C1 segment of cervical spinal cord (tissue), 14 donors: ENCODE data around the gene CAND2.
A peak's percentile ranks its signal among the peaks of the same experiment; 100 is the strongest.
"Not testable (repeated sequence)": the region's sequence is repeated elsewhere in the genome, so short reads cannot be mapped to it uniquely, and the experiment has no call there.

Experiments used
- DNase-seq, 14 donors: peaks; one replicate each; lab custom pipeline; 2025; lab: John Stamatoyannopoulos, UW

CAND2 gene

DNA sequence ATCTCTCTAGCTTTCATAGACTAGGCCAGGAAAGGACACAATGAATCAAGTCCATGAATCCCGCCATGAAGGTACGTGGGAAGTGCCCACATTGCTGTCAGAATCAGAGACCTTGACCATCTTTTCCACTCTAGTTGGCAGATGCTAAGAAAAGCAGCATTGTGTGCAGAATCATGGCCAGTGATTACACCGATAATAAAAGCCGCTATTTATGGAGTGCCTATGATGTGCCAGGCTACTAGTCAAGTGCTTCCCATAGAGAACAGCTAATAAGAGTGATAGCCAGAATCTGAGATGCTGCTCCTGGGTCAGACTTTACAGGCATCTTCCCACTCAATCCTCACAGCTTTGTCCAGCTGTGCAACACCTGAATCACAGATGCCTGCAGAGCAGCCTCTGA is 58.1 kb downstream of the CAND2 start:
- no peak for DNase-seq

GRCh38 chr3:12856626-12857025 is 60.1 kb downstream of the CAND2 start:
- DNase-seq: no peak

DNA sequence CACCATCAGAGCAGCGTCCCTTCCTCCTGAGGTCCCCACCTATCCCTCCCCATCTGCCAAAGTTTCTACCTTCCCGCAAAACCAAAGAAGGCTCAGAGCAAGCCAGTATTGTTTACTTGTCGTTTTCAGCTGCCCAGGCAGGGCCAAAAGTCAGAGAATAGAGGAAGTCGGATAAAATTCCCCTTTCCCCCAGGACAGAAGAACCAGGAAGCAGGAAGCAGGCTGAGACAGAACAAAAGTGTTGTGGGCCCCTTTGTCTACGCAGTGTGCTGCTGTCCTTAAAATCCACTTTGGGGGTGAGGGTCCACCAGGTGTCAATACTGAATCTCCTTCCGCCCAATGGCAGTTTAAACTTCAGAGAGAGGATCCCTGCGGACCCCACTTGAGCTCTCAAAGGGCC is 63.4 kb downstream of the CAND2 start:
- DNase-seq: no peak

GRCh38 chr3:12861611-12862010 is 65.1 kb downstream of the CAND2 start:
- no peak for DNase-seq

DNA sequence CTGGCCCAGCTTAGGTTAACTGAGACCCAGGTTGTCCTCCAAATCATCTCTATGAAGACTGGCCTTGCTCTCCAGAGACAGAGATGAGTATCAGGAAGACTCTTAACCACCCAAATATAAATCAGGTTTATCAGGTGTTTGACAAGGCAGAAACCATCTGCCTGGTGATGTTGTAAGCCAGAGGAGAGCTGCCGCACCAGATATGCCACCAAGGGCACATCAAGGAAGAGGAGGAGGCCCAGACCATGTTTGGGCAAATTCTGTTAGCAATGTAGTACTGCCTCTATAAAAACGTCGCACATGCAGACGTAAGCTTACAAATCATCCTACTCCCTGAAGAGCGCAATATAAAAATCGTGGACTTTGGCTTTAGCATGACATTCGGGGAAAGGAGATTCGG is 65.9 kb downstream of the CAND2 start:
- no peak for DNase-seq

DNA sequence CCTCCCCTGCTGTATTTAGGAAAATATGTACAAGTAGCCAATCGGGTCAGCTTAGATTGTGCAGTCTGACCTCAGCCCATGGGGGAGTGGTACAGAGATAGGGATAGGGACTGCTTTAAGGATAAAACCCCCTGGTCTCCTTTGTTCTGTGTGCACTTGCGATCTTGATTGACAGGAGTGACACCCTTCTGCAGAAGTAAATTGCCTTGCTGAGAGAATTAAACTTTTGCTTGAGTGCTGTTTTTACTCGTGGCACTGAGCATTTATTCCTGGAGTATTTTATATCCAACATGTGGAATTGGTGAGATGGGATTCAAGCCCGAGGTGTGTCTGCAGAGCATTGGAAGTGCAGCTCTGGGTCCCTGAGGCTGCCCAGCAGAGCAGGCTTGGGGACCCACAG is 68.8 kb downstream of the CAND2 start:
- no peak for DNase-seq

DNA sequence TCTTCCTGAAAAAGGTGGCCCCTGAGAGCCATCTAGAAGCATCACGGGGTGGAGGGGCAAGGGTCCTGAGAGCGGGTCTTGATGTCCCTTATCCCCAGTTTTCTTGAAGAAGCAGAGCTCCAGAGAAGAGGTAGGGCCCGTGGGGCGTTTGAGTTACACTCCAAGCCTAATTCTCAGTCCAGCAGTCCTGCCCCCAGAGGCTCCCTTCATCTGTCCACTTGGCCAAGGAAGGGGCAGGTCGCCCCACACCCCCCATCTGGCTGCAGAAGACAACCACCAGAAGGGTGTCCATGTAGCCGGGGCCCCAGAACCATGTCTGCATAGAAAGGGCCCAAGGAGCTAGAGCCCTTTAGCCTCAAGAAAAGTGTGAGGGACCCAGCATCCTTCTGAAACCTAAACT is 70.4 kb downstream of the CAND2 start:
- DNase-seq: no peak

DNA sequence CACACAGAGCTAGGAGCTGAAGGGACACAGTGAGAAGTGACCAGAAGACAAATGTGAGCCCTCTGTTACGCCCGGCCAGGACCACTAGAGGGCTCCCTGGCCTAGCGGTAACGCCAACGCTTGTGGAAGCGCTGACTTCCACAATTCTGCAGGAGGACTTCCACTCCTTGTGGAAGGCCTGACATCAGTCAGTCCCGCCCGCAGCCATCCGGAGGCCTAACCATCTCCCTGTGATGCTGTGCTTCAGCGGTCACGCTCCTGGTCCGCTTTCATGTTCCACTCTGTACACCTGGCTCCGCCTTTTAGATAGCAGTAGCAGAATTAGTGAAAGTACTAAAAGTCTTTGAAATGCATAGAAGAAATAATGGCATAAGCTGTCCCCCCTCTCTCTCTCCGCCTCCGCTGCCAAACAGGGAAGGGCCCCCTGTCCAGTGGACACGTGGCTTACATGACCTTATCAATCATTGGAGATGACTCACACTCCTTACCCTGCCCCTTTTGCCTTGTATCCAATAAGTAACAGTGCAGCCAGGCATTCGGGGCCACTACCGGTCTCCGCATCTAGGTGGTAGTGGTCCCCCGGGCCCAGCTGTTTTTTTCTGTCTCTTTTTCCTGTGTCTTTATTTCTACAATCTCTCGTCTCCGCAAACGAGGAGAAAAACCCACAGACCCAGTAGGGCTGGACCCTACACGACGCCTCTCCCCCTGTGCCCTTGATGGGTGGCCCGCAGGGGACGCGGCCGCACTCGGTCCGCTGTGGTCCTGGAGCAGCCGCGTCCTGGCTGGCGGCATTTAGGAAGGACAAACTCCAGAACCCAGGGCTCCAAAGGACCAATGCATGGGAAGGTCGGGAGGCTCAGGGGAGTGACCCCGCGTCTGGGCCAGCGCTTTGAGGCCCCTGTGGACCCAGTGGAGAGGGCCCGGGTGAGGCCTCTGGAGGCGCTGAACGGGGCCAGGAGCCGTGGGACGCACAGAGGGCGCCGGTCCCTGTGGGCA is 71.9 kb downstream of the CAND2 start:
- DNase-seq: peak in 13 of 14 donors; percentile 24 to 82 (median 68)

- peak in 1 of 14 donors; percentile 20 for DNase-seq
Measured at GRCh38 chr3:12869035-12869621, 72.6 kb downstream of the CAND2 start.

- peak in 4 of 14 donors; percentile 12 to 37 (median 29) for DNase-seq
Measured at GRCh38 chr3:12870942-12871341, 74.5 kb downstream of the CAND2 start.

DNA sequence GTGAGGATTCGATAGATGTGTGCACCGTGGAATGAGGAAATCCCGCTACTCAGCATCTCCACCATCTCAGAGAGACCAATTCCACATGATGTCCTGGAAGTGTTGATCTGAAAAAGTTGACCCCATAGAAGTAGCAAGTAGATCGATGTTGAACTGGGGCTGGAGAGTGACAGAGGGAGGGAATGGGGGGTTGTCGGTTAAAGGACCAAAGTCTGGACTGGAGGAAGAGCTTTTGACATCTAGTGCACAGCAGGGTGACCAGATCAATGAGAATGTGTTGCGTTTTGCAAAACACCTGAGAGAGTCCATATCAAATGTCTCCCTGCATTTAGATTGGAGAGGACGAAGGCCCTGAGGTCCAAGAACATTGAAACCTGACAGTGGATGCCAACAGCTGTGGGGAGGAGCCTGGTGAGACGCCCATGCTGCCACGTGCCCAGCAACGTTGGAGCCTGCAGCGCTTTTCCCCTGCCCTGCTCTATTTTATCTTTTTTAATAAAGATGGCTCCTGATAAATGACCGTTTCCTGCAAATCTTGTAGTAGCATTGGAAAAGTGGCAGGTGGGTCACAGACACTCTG is 75.0 kb downstream of the CAND2 start:
- no peak for DNase-seq

DNA sequence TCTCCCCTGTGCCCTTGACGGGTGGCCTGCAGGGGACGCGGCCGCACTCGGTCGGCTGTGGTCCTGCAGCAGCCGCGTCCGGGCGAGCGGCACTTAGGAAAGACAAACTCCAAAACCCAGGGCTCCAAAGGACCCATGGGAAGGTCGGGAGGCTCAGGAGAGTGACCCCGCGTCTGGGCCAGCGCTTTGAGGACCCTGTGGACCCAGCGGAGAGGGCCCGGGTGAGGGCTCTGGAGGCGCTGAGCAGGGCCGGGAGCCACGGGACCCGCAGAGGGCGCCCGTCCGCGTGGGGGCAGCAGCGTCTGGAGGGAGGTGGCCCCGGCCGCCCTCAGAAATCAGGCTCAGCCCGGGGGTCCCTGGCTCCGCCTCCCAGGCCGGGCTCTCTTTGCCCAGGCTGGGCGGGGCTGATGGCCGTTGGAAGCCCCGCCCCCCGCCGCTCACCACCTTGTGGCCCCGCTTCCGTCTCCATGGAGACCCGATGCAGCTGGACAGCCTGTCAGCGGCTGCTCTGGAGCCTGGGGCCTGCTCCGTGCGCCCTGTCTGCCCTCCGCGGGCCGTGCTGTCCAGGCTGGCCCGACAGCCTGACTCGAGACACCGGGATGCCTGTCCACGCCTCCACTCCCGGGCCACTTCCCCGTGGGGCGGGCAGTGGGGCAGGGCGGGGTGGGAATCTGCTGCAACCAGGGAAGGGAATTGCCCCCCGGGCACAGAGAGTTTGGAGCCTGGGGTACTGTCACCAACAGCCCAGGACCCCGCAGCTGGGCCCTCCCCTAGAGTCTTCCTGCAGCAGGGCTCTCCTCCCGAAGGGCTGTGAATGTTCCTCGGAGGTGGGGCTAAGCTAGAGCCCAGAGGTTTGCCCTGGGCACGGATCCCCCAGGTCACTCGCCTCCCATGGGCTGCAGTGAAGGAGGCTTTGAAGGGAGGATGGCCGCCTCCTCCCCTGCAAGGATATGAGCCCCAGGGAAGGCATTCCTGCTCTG is 79.7 kb downstream of the CAND2 start:
- DNase-seq: no peak

- DNase-seq: no peak
Measured at GRCh38 chr3:12877040-12877439, 80.6 kb downstream of the CAND2 start.

DNA sequence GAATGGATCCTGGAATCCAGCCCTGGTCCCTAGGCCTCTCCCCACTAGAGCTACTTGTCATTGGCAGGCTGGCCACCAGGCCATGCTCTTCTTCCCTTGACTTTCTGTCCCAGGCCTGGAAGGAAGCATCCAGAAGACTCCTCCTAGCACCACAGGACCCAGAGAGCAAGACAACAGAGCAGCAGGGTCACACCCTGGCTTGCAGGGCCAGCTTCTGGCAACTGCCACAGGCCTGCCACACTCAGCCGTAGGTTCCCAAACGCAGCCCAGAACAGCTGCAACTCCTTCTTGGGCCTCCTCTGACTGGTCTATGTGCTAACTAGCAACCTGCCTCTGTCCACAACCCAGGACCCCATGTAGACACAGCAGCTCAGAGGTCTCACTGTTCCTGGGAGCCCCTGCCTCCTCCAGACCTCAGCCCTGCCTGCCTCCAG is 81.7 kb downstream of the CAND2 start:
- DNase-seq: no peak

GRCh38 chr3:12878758-12879157 is 82.3 kb downstream of the CAND2 start:
- DNase-seq: not testable (repeated sequence)

DNA sequence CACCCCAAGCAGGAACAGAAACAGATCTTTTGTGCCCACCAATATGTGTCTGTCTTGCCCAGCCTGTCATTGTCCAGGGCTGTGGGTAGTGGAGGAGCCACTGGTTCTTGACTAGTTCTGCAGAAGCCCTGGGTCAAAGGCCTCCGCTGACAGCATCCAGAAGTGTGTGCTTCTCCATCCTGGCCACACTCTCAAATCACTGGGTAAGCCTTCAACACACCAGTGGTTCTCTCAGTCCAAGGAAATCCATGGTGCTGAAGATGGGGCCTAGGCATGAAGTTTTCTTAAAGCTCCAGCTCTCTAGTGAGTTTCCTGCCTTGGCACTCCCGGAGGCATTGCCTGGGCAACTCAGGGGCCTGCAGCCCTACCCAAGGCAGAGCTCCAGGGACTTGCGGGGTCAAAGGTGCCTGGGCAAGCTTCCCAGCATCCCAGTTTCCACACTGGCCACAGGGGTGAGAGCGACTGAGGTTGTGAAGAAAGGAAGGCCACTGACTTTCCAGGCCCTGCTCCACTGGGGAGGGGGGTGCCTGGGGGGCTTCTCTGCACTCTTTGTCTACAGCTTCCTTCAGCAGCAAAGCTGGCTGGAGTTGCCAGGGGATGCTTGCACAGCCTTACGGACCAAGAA is 82.8 kb downstream of the CAND2 start:
- DNase-seq: peak in 9 of 14 donors; percentile 12 to 79 (median 36)

DNA sequence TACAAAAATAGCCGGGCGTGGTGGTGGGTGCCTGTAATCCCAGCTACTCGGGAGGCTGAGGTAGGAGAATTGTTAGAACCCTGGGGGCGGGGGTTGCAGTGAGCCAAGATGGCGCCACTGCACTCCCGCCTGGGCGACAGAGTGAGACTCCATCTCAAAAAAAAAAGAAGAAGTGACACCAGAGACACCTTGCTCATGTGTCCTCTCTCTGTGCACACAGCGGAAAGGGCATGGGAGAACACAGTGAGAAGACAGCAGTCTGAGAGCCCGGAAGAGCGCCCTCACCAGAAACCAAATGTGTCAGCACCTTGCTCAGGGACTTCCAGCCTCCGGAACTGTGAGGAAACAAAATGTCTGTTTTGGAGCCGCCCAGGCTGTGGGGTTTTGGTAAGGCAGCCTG is 85.4 kb downstream of the CAND2 start:
- not testable (repeated sequence) for DNase-seq

DNA sequence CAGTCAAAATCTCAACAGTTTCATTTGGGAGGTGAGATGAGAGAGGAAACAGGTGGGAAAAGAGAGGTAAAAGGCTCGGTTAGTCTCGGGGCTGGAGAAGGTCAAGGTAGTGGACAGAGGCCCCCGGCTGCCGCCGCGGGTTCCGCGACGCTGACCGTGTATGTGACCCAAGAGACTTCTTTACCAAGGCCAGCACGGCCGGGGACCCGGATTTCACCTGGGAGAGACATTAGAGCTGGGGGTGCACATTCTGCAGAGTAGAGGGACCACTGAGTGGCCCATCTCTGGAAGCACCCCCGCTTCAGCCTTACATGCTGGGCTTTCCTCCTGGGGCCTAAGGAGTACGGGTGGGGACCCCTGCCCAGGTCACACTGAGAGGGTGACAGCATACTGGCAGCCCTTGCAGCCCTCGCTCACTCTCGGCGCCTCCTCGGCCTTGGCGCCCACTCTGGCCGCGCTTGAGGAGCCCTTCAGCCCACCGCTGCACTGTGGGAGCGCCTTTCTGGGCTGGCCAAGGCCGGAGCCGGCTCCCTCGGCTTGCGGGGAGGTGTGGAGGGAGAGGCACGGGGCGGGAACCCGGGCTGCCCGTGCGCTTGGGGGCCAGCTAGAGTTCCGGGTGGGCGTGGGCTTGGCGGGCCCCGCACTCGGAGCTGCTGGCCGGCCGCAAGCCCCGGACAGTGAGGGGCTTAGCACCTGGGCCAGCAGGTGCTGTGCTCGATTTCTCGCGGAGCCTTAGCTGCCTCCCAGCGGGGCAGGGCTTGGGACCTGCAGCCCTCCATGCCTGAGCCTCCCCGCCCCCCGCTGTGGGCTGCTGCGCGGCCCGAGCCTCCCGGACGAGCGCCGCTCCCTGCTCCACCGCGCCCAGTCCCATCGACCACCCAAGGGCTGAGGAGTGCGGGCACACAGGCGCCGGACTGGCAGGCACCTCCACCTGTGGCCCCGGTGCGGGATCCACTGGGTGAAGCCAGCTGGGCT is 86.1 kb downstream of the CAND2 start:
- no peak for DNase-seq

DNA sequence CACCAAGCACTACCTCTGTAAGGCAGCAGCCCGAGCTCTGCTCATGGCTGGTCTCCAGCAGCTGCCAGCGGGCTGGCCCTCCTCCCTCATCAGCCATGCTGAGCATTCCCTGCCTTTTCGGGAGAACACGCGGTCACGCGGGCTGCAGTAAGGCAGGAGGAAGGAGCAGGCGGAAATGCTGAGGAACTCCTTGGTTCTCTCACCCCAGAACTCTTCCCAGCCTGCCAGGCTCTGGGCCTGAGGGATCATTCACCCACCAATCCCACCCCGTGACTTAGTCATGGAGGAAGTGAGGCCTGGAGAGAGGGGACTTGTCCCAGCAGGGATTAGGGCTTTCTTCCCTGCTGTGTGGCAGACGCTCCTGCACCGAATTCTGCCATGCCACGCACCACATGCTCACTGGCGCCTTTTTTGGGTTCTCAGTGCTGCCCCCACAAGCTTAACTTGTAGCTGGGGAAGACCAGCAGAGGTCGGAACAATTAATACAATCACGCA is 87.8 kb downstream of the CAND2 start:
- DNase-seq: peak in 11 of 14 donors; percentile 35 to 74 (median 44)
